Measurements from ENCODE around the gene LRIG3. TPM values are rescaled to one million over a fixed set of nuclear protein-coding genes. Genes with fewer than 3 reads are reported as not detected.

Gene LRIG3
- total RNA-seq, 4 donors from 2014 or later: 32.4 to 87.2 (median 68.4) TPM

GRCh38 chr12:58930770-58931324 is 10.5 kb upstream of the LRIG3 start:
- TF ChIP-seq CTCF (IDR thresholded peaks at IDR 0.05; ENCODE audit: low read depth): no peak

GRCh38 chr12:58927120-58927519 is 6.8 kb upstream of the LRIG3 start:
- TF ChIP-seq CTCF (IDR thresholded peaks at IDR 0.05; ENCODE audit: low read depth): no peak

DNA sequence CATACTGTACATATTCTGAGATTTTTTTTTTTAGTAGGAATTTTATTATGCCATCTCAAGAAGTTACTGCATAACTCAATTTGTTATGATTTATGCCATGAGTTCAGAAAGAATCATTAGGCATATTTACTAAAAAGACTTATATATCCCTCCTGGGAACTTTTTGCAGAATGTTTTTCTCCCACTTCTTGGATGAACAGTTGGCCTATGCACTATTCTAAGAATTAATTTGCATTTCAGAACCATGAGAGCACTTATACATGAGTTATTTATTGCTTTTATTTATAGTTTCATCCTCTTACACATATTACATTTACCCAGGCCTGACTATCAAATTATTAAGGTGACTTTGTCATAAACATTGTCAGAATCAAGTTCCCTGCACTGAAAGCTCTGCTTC is 6.3 kb upstream of the LRIG3 start:
- TF ChIP-seq CTCF (IDR thresholded peaks at IDR 0.05; ENCODE audit: low read depth): no peak

DNA sequence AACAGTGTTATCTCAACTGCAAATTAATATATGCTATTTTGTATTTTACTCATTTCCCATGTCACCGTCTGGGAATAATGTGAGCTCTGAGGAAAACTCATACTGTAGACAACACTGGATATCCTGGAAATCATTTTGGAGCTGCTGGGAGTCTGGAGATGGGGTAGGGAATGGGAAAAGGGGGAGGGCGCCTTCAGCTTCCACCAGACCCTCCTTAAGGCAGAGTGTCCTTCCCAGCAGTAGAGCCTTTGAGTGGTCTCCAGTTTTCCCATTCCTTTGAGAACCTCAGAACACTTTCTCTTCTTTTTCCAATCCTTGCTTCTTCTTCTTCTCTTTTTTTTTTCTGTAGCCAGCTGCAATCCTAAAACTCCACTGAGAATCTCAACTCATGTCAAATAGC is 5.4 kb upstream of the LRIG3 start:
- TF ChIP-seq CTCF (IDR thresholded peaks at IDR 0.05; ENCODE audit: low read depth): no peak

GRCh38 chr12:58925111-58925611 is 4.9 kb upstream of the LRIG3 start:
- no peak for TF ChIP-seq CTCF (IDR thresholded peaks at IDR 0.05; ENCODE audit: low read depth)

DNA sequence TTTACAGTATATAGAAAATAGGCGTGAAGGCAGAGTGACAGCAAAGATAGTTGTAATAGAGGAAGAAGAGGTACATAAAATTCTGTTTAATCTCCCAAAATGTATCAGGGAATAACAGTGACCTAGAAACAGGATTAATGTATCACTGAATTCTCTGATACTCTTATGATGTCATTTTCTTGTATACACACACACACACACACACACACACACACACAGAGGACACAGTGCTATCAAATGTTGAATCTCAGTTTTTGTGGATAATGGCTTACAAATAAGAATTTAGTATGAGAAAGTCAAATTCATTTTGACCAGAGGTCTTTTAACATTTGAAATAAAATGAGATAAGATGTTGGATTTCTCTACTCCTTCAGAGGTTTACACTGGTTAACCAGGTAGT is 4.3 kb upstream of the LRIG3 start:
- TF ChIP-seq CTCF (IDR thresholded peaks at IDR 0.05; ENCODE audit: low read depth): no peak

GRCh38 chr12:58923781-58924180 is 3.5 kb upstream of the LRIG3 start:
- TF ChIP-seq CTCF (IDR thresholded peaks at IDR 0.05; ENCODE audit: low read depth): no peak
